HG03521 (cell line): ENCODE data around the gene PHF19.
A peak's percentile ranks its signal among the peaks of the same experiment; 100 is the strongest.

Experiments
- ATAC-seq: cut with Tn5 transposase; IDR thresholded peaks from one replicate; pipeline ENCODE4 v1.9.1; 2021; ENCODE audit warnings: mild to moderate bottlenecking, moderate library complexity; ENCODE audit not compliant: unreplicated experiment

PHF19 gene

GRCh38 chr9:120892748-120893610, 16.0 kb upstream of the PHF19 start:
- peak; percentile 61 for ATAC-seq

GRCh38 chr9:120891884-120892747, 15.1 kb upstream of the PHF19 start:
- ATAC-seq = peak; percentile 24

- ATAC-seq = no peak
Measured at GRCh38 chr9:120891245-120891883, 14.4 kb upstream of the PHF19 start.

- no peak for ATAC-seq
Measured at GRCh38 chr9:120890320-120891244, 13.6 kb upstream of the PHF19 start.

- no peak for ATAC-seq
Measured at GRCh38 chr9:120889606-120890271, 12.8 kb upstream of the PHF19 start.

GRCh38 chr9:120888626-120889025, 11.6 kb upstream of the PHF19 start:
- ATAC-seq = no peak

GRCh38 chr9:120886490-120886967, 9.5 kb upstream of the PHF19 start:
- no peak for ATAC-seq

GRCh38 chr9:120885958-120886357, 9.0 kb upstream of the PHF19 start:
- ATAC-seq = no peak

GRCh38 chr9:120885457-120885856, 8.5 kb upstream of the PHF19 start:
- ATAC-seq = no peak

GRCh38 chr9:120883608-120883996, 6.6 kb upstream of the PHF19 start:
- no peak for ATAC-seq

GRCh38 chr9:120882935-120883607, 6.1 kb upstream of the PHF19 start:
- ATAC-seq = no peak

GRCh38 chr9:120879446-120879845, 2.5 kb upstream of the PHF19 start:
- no peak for ATAC-seq

GRCh38 chr9:120878188-120879130, 1.5 kb upstream of the PHF19 start:
- no peak for ATAC-seq

- peak; percentile 46 for ATAC-seq
Measured at GRCh38 chr9:120877276-120878034, 467 bp upstream of the PHF19 start.

- ATAC-seq = peak; percentile 54
Measured at GRCh38 chr9:120875954-120876841, 790 bp downstream of the PHF19 start.

GRCh38 chr9:120875643-120875953, 1.4 kb downstream of the PHF19 start:
- no peak for ATAC-seq
